Skeletal muscle tissue (tissue), 4 donors: ENCODE results near the gene SHROOM3. TPM values are rescaled to one million over a fixed set of nuclear protein-coding genes. Genes with fewer than 3 reads are reported as not detected.

Experiments used
- H3K27ac ChIP-seq: one replicate; pipeline ENCODE4 v1.7.0; 2013; ENCODE audit warnings: mild to moderate bottlenecking, low read depth, low read length, inconsistent platforms
- H3K27me3 ChIP-seq, 3 donors: one replicate each; pipeline ENCODE4 v1.7.0; 2013; ENCODE audit warnings: low read length in 3 of 3; ENCODE audit not compliant: control insufficient read depth in 3 of 3, insufficient read depth in 3 of 3
- H3K36me3 ChIP-seq, 3 donors: one replicate each; pipeline ENCODE4 v1.7.0; 2013; ENCODE audit warnings: low read length in 3 of 3; ENCODE audit not compliant: control insufficient read depth in 3 of 3, insufficient read depth in 3 of 3
- H3K4me1 ChIP-seq, 3 donors: one replicate each; pipeline ENCODE4 v1.7.0; 2013; ENCODE audit warnings: low read length in 3 of 3, mild to moderate bottlenecking in 3 of 3; ENCODE audit not compliant: control insufficient read depth in 3 of 3, insufficient read depth in 3 of 3
- H3K4me3 ChIP-seq, 3 donors: one replicate each; pipeline ENCODE4 v1.7.0; 2013; ENCODE audit warnings: low read length in 3 of 3
- H3K9ac ChIP-seq, 3 donors: one replicate each; pipeline ENCODE4 v1.7.0; 2013; ENCODE audit warnings: low read length in 3 of 3, mild to moderate bottlenecking in 3 of 3, moderate library complexity in 2 of 3, low read depth in 1 of 3
- H3K9me3 ChIP-seq, 3 donors: one replicate each; pipeline ENCODE4 v1.7.0; 2013; ENCODE audit warnings: low read length in 3 of 3; ENCODE audit not compliant: control insufficient read depth in 3 of 3
- total RNA-seq: library from RNA; depleted of rRNA; stranded (reverse); fragments of >200 nt; gene quantifications from one replicate; pipeline ENCODE4 v1.2.3, GENCODE V29; 2014
- donor health status: Osteomylitis.

The SHROOM3 gene
- total RNA-seq, 1 donor from 2014 or later = 21.4 TPM

- H3K9me3 ChIP-seq = no peaks in the 10 kb centered on the region
- H3K4me1 ChIP-seq = no peaks in the 10 kb centered on the region
- no peak overlapping the region for H3K9ac ChIP-seq
- H3K27me3 ChIP-seq = no peaks in the 10 kb centered on the region
- H3K4me3 ChIP-seq = no peak overlapping the region
- H3K36me3 ChIP-seq = no peaks in the 10 kb centered on the region
- H3K27ac ChIP-seq = no peak overlapping the region
Observed at GRCh38 chr4:76511947-76512346, 76.9 kb downstream of the SHROOM3 start.

- no peak overlapping the region for H3K9ac ChIP-seq
- no peaks in the 10 kb centered on the region for H3K36me3 ChIP-seq
- no peaks in the 10 kb centered on the region for H3K4me1 ChIP-seq
- no peaks in the 10 kb centered on the region for H3K9me3 ChIP-seq
- no peak overlapping the region for H3K4me3 ChIP-seq
- H3K27me3 ChIP-seq = no peaks in the 10 kb centered on the region
- no peak overlapping the region for H3K27ac ChIP-seq
Observed at GRCh38 chr4:76513482-76513881, 78.5 kb downstream of the SHROOM3 start.

GRCh38 chr4:76514087-76514486, 79.1 kb downstream of the SHROOM3 start:
- H3K9ac ChIP-seq = no peak overlapping the region
- no peaks in the 10 kb centered on the region for H3K36me3 ChIP-seq
- no peak overlapping the region for H3K4me3 ChIP-seq
- H3K9me3 ChIP-seq = no peaks in the 10 kb centered on the region
- H3K4me1 ChIP-seq = no peaks in the 10 kb centered on the region
- no peaks in the 10 kb centered on the region for H3K27me3 ChIP-seq
- H3K27ac ChIP-seq = no peak overlapping the region

GRCh38 chr4:76515975-76516843, 81.2 kb downstream of the SHROOM3 start:
- Histone ChIP-seq H3K27me3 (no peaks in the 10 kb centered on the region), H3K9me3 (peaks cover 0 to 2% (median 0%) of the 10 kb centered on the region in 3 donors), H3K36me3 (no peaks in the 10 kb centered on the region), H3K4me1 (no peaks in the 10 kb centered on the region), H3K4me3 (no peak overlapping the region), H3K27ac (no peak overlapping the region), H3K9ac (no peak overlapping the region)

GRCh38 chr4:76518241-76518640, 83.2 kb downstream of the SHROOM3 start:
- H3K27me3 ChIP-seq = no peaks in the 10 kb centered on the region
- no peaks in the 10 kb centered on the region for H3K36me3 ChIP-seq

GRCh38 chr4:76523593-76523992, 88.6 kb downstream of the SHROOM3 start:
- Histone ChIP-seq H3K36me3 (no peaks in the 10 kb centered on the region), H3K4me1 (no peaks in the 10 kb centered on the region), H3K27me3 (no peaks in the 10 kb centered on the region), H3K9me3 (peaks cover 0 to 5% (median 4%) of the 10 kb centered on the region in 3 donors), H3K4me3 (no peak overlapping the region), H3K27ac (no peak overlapping the region), H3K9ac (no peak overlapping the region)

More at GRCh38 chr4:76518241-76518640, 83.2 kb downstream of the SHROOM3 start:
- no peak overlapping the region for H3K4me3 ChIP-seq
- no peak overlapping the region for H3K27ac ChIP-seq
- H3K9ac ChIP-seq = no peak overlapping the region
- peaks cover 0 to 5% (median 4%) of the 10 kb centered on the region in 3 donors for H3K9me3 ChIP-seq
- H3K4me1 ChIP-seq = no peaks in the 10 kb centered on the region

GRCh38 chr4:76525751-76526150, 90.7 kb downstream of the SHROOM3 start:
- Histone ChIP-seq H3K4me3 (no peak overlapping the region), H3K9me3 (peaks cover 0 to 5% (median 4%) of the 10 kb centered on the region in 3 donors), H3K36me3 (no peaks in the 10 kb centered on the region), H3K27ac (no peak overlapping the region), H3K4me1 (no peaks in the 10 kb centered on the region), H3K27me3 (no peaks in the 10 kb centered on the region), H3K9ac (no peak overlapping the region)

GRCh38 chr4:76526585-76526990, 91.6 kb downstream of the SHROOM3 start:
- Histone ChIP-seq H3K27ac (no peak overlapping the region), H3K36me3 (no peaks in the 10 kb centered on the region), H3K9me3 (peaks cover 0 to 1% (median 0%) of the 10 kb centered on the region in 3 donors), H3K4me1 (no peaks in the 10 kb centered on the region), H3K9ac (no peak overlapping the region), H3K4me3 (no peak overlapping the region), H3K27me3 (no peaks in the 10 kb centered on the region)

- no peaks in the 10 kb centered on the region for H3K27me3 ChIP-seq
- no peak overlapping the region for H3K9ac ChIP-seq
- H3K36me3 ChIP-seq = no peaks in the 10 kb centered on the region
- H3K27ac ChIP-seq = no peak overlapping the region
- H3K4me3 ChIP-seq = no peak overlapping the region
- no peaks in the 10 kb centered on the region for H3K4me1 ChIP-seq
- no peaks in the 10 kb centered on the region for H3K9me3 ChIP-seq
Observed at GRCh38 chr4:76527666-76528065, 92.6 kb downstream of the SHROOM3 start.

- Histone ChIP-seq H3K9ac (no peak overlapping the region), H3K9me3 (no peaks in the 10 kb centered on the region), H3K4me3 (no peak overlapping the region), H3K4me1 (peaks cover 0 to 3% (median 0%) of the 10 kb centered on the region in 3 donors), H3K36me3 (no peaks in the 10 kb centered on the region), H3K27ac (no peak overlapping the region), H3K27me3 (no peaks in the 10 kb centered on the region)
Observed at GRCh38 chr4:76531597-76531996, 96.6 kb downstream of the SHROOM3 start.
